GM21529 (cell line): ENCODE data around the gene BRCA1.
"Not testable (repeated sequence)": the region's sequence is repeated elsewhere in the genome, so short reads cannot be mapped to it uniquely, and the experiment has no call there.

Experiments
- ATAC-seq: cut with Tn5 transposase; IDR thresholded peaks from one replicate; pipeline ENCODE4 v1.9.1; 2021; ENCODE audit not compliant: unreplicated experiment

Gene BRCA1

GRCh38 chr17:43125133-43125966 lies at the start of gene BRCA1:
Gene BRCA1, minus strand, starts transcription at chr17:43125364. Its CDS starts 1,268 bp downstream, at chr17:43124096.
- peak; percentile 95 for ATAC-seq

- ATAC-seq, result no peak
Measured at GRCh38 chr17:43171586-43172487, 46.7 kb upstream of the BRCA1 start.

- ATAC-seq, result peak; percentile 72
Measured at GRCh38 chr17:43170766-43171585, 45.8 kb upstream of the BRCA1 start, which contains the start of gene NBR1. Gene NBR1, plus strand, starts transcription at chr17:43171214. Its CDS starts 4,586 bp downstream, at chr17:43175800.

- ATAC-seq, result peak; percentile 68
Measured at GRCh38 chr17:43170140-43170765, 45.1 kb upstream of the BRCA1 start.

GRCh38 chr17:43169561-43170139 lies 44.5 kb upstream of the BRCA1 start:
- peak; percentile 13 for ATAC-seq

- ATAC-seq, result not testable (repeated sequence)
Measured at GRCh38 chr17:43165971-43166370, 40.8 kb upstream of the BRCA1 start.

- not testable (repeated sequence) for ATAC-seq
Measured at GRCh38 chr17:43159957-43160356, 34.8 kb upstream of the BRCA1 start.

- ATAC-seq, result not testable (repeated sequence)
Measured at GRCh38 chr17:43159232-43159631, 34.1 kb upstream of the BRCA1 start.

GRCh38 chr17:43155666-43156065 lies 30.5 kb upstream of the BRCA1 start:
- no peak for ATAC-seq

GRCh38 chr17:43153197-43153835 lies 28.2 kb upstream of the BRCA1 start:
- not testable (repeated sequence) for ATAC-seq

GRCh38 chr17:43151880-43152456 lies 26.8 kb upstream of the BRCA1 start:
- no peak for ATAC-seq

- no peak for ATAC-seq
Measured at GRCh38 chr17:43146649-43147048, 21.5 kb upstream of the BRCA1 start.

GRCh38 chr17:43143201-43143600 lies 18.0 kb upstream of the BRCA1 start:
- no peak for ATAC-seq

GRCh38 chr17:43142153-43142552 lies 17.0 kb upstream of the BRCA1 start:
- no peak for ATAC-seq

GRCh38 chr17:43140396-43141332 lies 15.5 kb upstream of the BRCA1 start:
- no peak for ATAC-seq

GRCh38 chr17:43138531-43138930 lies 13.4 kb upstream of the BRCA1 start:
- ATAC-seq, result not testable (repeated sequence)

- ATAC-seq, result not testable (repeated sequence)
Measured at GRCh38 chr17:43136574-43136973, 11.4 kb upstream of the BRCA1 start.

GRCh38 chr17:43135454-43135819 lies 10.3 kb upstream of the BRCA1 start:
- ATAC-seq, result no peak
